K562 (cell line): ENCODE data around the gene COX6B1. TPM values are rescaled to one million over a fixed set of nuclear protein-coding genes. Genes with fewer than 3 reads are reported as not detected.

ENCODE experiments used
- CTCFL ChIP-seq: IDR thresholded peaks from 2 replicates; pipeline ENCODE4 v1.6.1; 2011; ENCODE audit warnings: borderline replicate concordance, low read depth, mild to moderate bottlenecking, moderate library complexity, low read length; ENCODE audit not compliant: insufficient read depth, poor library complexity, severe bottlenecking
- EHMT2 ChIP-seq: fragments of 450-650 bp; IDR thresholded peaks from 2 replicates; pipeline ENCODE4 v1.6.1; 2018; ENCODE audit warnings: antibody characterized with exemption
- HMG20B ChIP-seq: fragments of 250-450 bp; sonication (Bioruptor Pico); IDR thresholded peaks from 2 replicates; pipeline ENCODE4 v1.5.0; 2021; ENCODE audit warnings: mild to moderate bottlenecking
- MGA ChIP-seq: fragments of 450-650 bp; IDR thresholded peaks from 2 replicates; pipeline ENCODE4 v1.6.1; 2016; ENCODE audit warnings: mild to moderate bottlenecking, moderate library complexity
- NUFIP1 ChIP-seq: fragments of 450-650 bp; IDR thresholded peaks from 2 replicates; pipeline ENCODE4 v1.6.1; 2018; ENCODE audit not compliant: partially characterized antibody
- PCBP1 ChIP-seq: fragments of 200-400 bp; formaldehyde crosslinking; IDR thresholded peaks from 2 replicates; pipeline ENCODE4 v1.6.1; 2018; ENCODE audit warnings: mild to moderate bottlenecking, low read depth, low read length; ENCODE audit not compliant: poor library complexity, severe bottlenecking
- TEAD2 ChIP-seq: fragments of 450-650 bp; IDR thresholded peaks from 2 replicates; pipeline ENCODE4 v1.6.1; 2016; ENCODE audit warnings: missing genetic modification characterization, control low read depth, missing compliant biosample characterization
- ZNF143 ChIP-seq: sonication (generic); formaldehyde crosslinking; IDR thresholded peaks from 2 replicates; pipeline ENCODE4 v1.9.0; 2022; ENCODE audit warnings: mild to moderate bottlenecking, missing genetic modification reagents
- ZNF311 ChIP-seq: fragments of 250-450 bp; sonication (Bioruptor Pico); IDR thresholded peaks from 2 replicates; pipeline ENCODE4 v1.4.0; 2020; ENCODE audit warnings: mild to moderate bottlenecking, moderate library complexity
- polyA plus RNA-seq, 8 experiments: library from polyadenylated mRNA; depleted of rRNA in 4 of 8; stranded (reverse) in 5 of 8; unstranded in 3 of 8; fragments of >200 nt; fragmentation: Nextera tagmentation in 2 of 8; fragmentation: Illumina TruSeq in 1 of 8; extraction: Ambion mirVana in 2 of 8; extraction: Trizol in 1 of 8; gene quantifications; 2 replicates each; pipeline versions ENCODE4 v1.2.1 to v1.2.3, GENCODE V29; 2011 to 2014; ENCODE audit warnings: inconsistent platforms in 1 of 8, missing spikeins in 1 of 8
- total RNA-seq, 7 experiments: library from RNA; depleted of rRNA in 6 of 7; stranded (reverse); fragments of >200 nt in 6 of 7; fragmentation: Illumina TruSeq in 2 of 7; extraction: Trizol in 2 of 7; gene quantifications; 2 replicates each; pipeline versions ENCODE4 v1.2.1 to v1.2.3, GENCODE V29; 2011 to 2021; ENCODE audit warnings: low replicate concordance in 1 of 7

The COX6B1 gene
- total and polyA plus RNA-seq, 9 of the 15 experiments (the other 6 are each of a cell fraction or from before 2014, with no cell fraction given) = 777 to 2,393 (median 1,219) TPM

DNA sequence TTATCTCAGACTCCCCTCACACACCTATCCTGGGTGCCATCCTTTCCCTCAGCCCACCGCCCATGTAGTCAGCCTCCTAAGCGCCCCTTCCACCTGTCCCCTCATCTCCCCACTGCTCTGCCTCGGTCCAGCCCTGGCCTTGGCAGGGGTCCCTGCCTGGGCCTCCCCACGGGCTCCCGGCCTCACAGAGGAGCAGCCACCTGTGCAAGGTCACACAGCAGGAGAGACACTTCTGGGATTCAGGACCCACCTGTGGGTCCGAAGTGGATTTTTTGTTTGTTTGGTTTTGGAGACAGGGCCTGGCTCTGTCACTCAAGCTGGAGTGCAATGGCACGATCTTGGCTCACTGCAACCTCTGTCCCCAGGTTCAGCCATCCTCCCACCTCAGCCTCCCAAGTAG lies 17.5 kb downstream of the COX6B1 start (continued):
- TF ChIP-seq CTCFL (no peak), PCBP1 (no peak), HMG20B (no peak), ZNF143 (CRISPR knock-in tag) (no peak), TEAD2 (no peak), EHMT2 (no peak), ZNF311 (CRISPR knock-in tag) (no peak), NUFIP1 (no peak), MGA (no peak)
